IMR-90 (cell line): Measurements from ENCODE around the gene RYR3.

Source experiments
- BHLHE40 ChIP-seq: fragments of 150-350 bp; IDR thresholded peaks from 2 replicates; pipeline ENCODE4 v1.6.1; 2016; ENCODE audit warnings: mild to moderate bottlenecking, low read depth, low read length
- CEBPB ChIP-seq: IDR thresholded peaks from 2 replicates; pipeline ENCODE4 v1.6.1; 2012; ENCODE audit warnings: low read depth, low read length, improper control_type of control experiment
- CHD1 ChIP-seq: IDR thresholded peaks from 2 replicates; pipeline ENCODE4 v1.6.1; 2012; ENCODE audit warnings: low read depth, low read length, improper control_type of control experiment
- CTCF ChIP-seq: conservative IDR thresholded peaks from 2 replicates; pipeline ENCODE4 v1.5.1; 2012; ENCODE audit warnings: mild to moderate bottlenecking, low read depth, low read length, improper control_type of control experiment
- ELK1 ChIP-seq: fragments of 150-350 bp; IDR thresholded peaks from 2 replicates; pipeline ENCODE4 v1.6.1; 2016; ENCODE audit warnings: low read depth, mild to moderate bottlenecking, low read length, moderate library complexity, borderline replicate concordance
- MAFK ChIP-seq: IDR thresholded peaks from 2 replicates; pipeline ENCODE4 v1.6.1; 2012; ENCODE audit warnings: low read depth, low read length, improper control_type of control experiment
- MAZ ChIP-seq: IDR thresholded peaks from 2 replicates; pipeline ENCODE4 v1.6.1; 2012; ENCODE audit warnings: low read depth, mild to moderate bottlenecking, low read length, improper control_type of control experiment, moderate library complexity, borderline replicate concordance
- MXI1 ChIP-seq: IDR thresholded peaks from 2 replicates; pipeline ENCODE4 v1.6.1; 2012; ENCODE audit warnings: low read depth, mild to moderate bottlenecking, low read length, moderate library complexity, borderline replicate concordance
- POLR2A ChIP-seq: IDR thresholded peaks from 2 replicates; pipeline ENCODE4 v1.6.1; 2012; ENCODE audit warnings: mild to moderate bottlenecking, low read depth, low read length
- RAD21 ChIP-seq: IDR thresholded peaks from 2 replicates; pipeline ENCODE4 v1.6.1; 2012; ENCODE audit warnings: low read length, improper control_type of control experiment
- RCOR1 ChIP-seq: IDR thresholded peaks from 2 replicates; pipeline ENCODE4 v1.6.1; 2012; ENCODE audit warnings: mild to moderate bottlenecking, low read length, improper control_type of control experiment; ENCODE audit not compliant: insufficient replicate concordance
- RFX5 ChIP-seq: IDR thresholded peaks from 2 replicates; pipeline ENCODE4 v1.8.0; 2012; ENCODE audit warnings: low read depth, mild to moderate bottlenecking, low read length, moderate library complexity
- SMC3 ChIP-seq: fragments of 150-350 bp; IDR thresholded peaks from 2 replicates; pipeline ENCODE4 v1.6.1; 2016; ENCODE audit warnings: low read depth, mild to moderate bottlenecking, antibody characterized with exemption, low read length, moderate library complexity
- USF2 ChIP-seq: fragments of 150-350 bp; IDR thresholded peaks from 2 replicates; pipeline ENCODE4 v1.6.1; 2017; ENCODE audit warnings: mild to moderate bottlenecking, antibody characterized with exemption, low read length, low read depth

GRCh38 chr15:33515121-33515520 lies 204.4 kb downstream of the RYR3 start:
- TF ChIP-seq MAFK (no peak), CTCF (no peak), POLR2A (no peak), USF2 (no peak), RAD21 (no peak), CEBPB (no peak), RCOR1 (no peak), MAZ (no peak), MXI1 (no peak), RFX5 (no peak), CHD1 (no peak), ELK1 (no peak), BHLHE40 (no peak), SMC3 (no peak)
